Endothelial cell of umbilical vein (primary cell): Measurements from ENCODE around the gene SLFNL1. TPM values are rescaled to one million over a fixed set of nuclear protein-coding genes. Genes with fewer than 3 reads are reported as not detected.

Experiments used
- BruUV-seq: library from RNA; stranded (reverse); fragments of 400-500 nt; replicated peaks from 2 replicates; lab custom pipeline; 2021; lab: Mats Ljungman, UMichigan
- CTCF ChIA-PET: fragments of 300-600, 350-600 bp; sonication (Branson Sonifier 250); formaldehyde crosslinking; loops from one replicate; lab custom pipeline; 2021; ENCODE audit warnings: antibody characterized with exemption, inconsistent platforms; lab: Charles Lee
- POLR2A ChIA-PET: fragments of 300-600, 350-600 bp; sonication (Branson Sonifier 250); formaldehyde crosslinking; loops from one replicate; lab custom pipeline; 2021; ENCODE audit warnings: antibody characterized with exemption, inconsistent platforms; lab: Charles Lee
- DNase-seq: peaks from one replicate; pipeline ENCODE4 v3.0.0-alpha.2; 2011; ENCODE audit warnings: low read depth, low spot score
- FAIRE-seq: peaks from 2 replicates; lab custom pipeline; 2011; peaks lifted over from hg19 to GRCh38; lab: Jason Lieb, UNC
- H2AFZ ChIP-seq: 2 replicates; pipeline ENCODE4 v1.6.0; 2012; ENCODE audit warnings: low read depth, low read length, control low read depth, inconsistent platforms
- H3K27ac ChIP-seq: 2 replicates; pipeline ENCODE4 v1.5.1; 2011; ENCODE audit warnings: low read depth, mild to moderate bottlenecking, control low read depth, low read length, moderate library complexity; ENCODE audit not compliant: insufficient read depth
- H3K27me3 ChIP-seq, 2 experiments: 2 replicates each; pipeline versions ENCODE4 v1.6.0 to v1.6.1; 2011; ENCODE audit warnings: low read length in 2 of 2, mixed read lengths in 1 of 2; ENCODE audit not compliant: control insufficient read depth in 2 of 2, insufficient read depth in 2 of 2
- H3K36me3 ChIP-seq, 2 experiments: 2 replicates in 1 of 2; 3 replicates in 1 of 2; pipeline ENCODE4 v1.5.1; 2011; ENCODE audit warnings: low read length in 2 of 2, mild to moderate bottlenecking in 1 of 2, moderate library complexity in 1 of 2; ENCODE audit not compliant: control insufficient read depth in 2 of 2, insufficient read depth in 2 of 2; ENCODE audit errors: extremely low read depth in 1 of 2
- H3K4me1 ChIP-seq: 3 replicates; pipeline ENCODE4 v1.5.1; 2011; ENCODE audit warnings: mild to moderate bottlenecking, low read length; ENCODE audit not compliant: control insufficient read depth, insufficient read depth; ENCODE audit errors: extremely low read depth
- H3K4me2 ChIP-seq: 2 replicates; pipeline ENCODE4 v1.6.1; 2011; ENCODE audit warnings: low read length, control low read depth, mixed read lengths; ENCODE audit not compliant: insufficient read depth
- H3K4me3 ChIP-seq, 3 experiments: fragments of 200-600 bp in 1 of 3; sonication (generic), shearing (Covaris generic) in 1 of 3; replicated peaks in 1 of 3; 2 replicates each; pipeline ENCODE4 v1.5.1; 2011 to 2016; ENCODE audit warnings: control low read depth in 3 of 3, low read length in 3 of 3, mild to moderate bottlenecking in 2 of 3, inconsistent platforms in 1 of 3, low read depth in 1 of 3, moderate library complexity in 1 of 3; ENCODE audit not compliant: insufficient read depth in 1 of 3
- H3K79me2 ChIP-seq: 2 replicates; pipeline ENCODE4 v1.6.0; 2012; ENCODE audit warnings: low read length, inconsistent platforms; ENCODE audit not compliant: control insufficient read depth, insufficient read depth
- H3K9ac ChIP-seq: replicated peaks from 2 replicates; pipeline ENCODE3; 2011; ENCODE audit warnings: low read length, control low read depth; ENCODE audit not compliant: insufficient read depth; ENCODE audit errors: extremely low read depth
- H3K9me1 ChIP-seq: replicated peaks from 3 replicates; pipeline ENCODE4 v1.6.0; 2011; ENCODE audit warnings: mild to moderate bottlenecking, low read length; ENCODE audit not compliant: control insufficient read depth, insufficient read depth; ENCODE audit errors: extremely low read depth
- H3K9me3 ChIP-seq: replicated peaks from 2 replicates; pipeline ENCODE4 v1.5.1; 2012; ENCODE audit warnings: low read length, inconsistent platforms; ENCODE audit not compliant: control insufficient read depth, insufficient read depth
- H4K20me1 ChIP-seq: replicated peaks from 2 replicates; pipeline ENCODE3; 2011; ENCODE audit warnings: mild to moderate bottlenecking, low read length; ENCODE audit not compliant: control insufficient read depth, insufficient read depth; ENCODE audit errors: extremely low read depth
- FOS ChIP-seq: IDR thresholded peaks from 2 replicates; pipeline ENCODE4 v1.6.1; 2011; ENCODE audit warnings: mild to moderate bottlenecking, low read length, moderate library complexity, borderline replicate concordance; ENCODE audit not compliant: insufficient read depth
- GATA2 ChIP-seq: IDR thresholded peaks from 2 replicates; pipeline ENCODE4 v1.7.0; 2011; ENCODE audit warnings: low read depth, mild to moderate bottlenecking, moderate library complexity, mixed read lengths, low read length; ENCODE audit not compliant: insufficient read length, insufficient read depth
- JUN ChIP-seq: IDR thresholded peaks from 2 replicates; pipeline ENCODE4 v1.6.1; 2011; ENCODE audit warnings: borderline replicate concordance, low read depth; ENCODE audit not compliant: insufficient read length, insufficient read depth
- POLR2AphosphoS5 ChIP-seq: IDR thresholded peaks from 2 replicates; pipeline ENCODE4 v1.6.1; 2012; ENCODE audit warnings: low read depth, mild to moderate bottlenecking, control low read depth, low read length, moderate library complexity; ENCODE audit not compliant: insufficient read depth
- dilution Hi-C: fragments of 300-500 bp; cut with MboI; formaldehyde crosslinking; loops from one replicate; pipeline ENCODE4 v1.15.0; 2019; ENCODE audit warnings: low sequenced_read_pairs; ENCODE audit not compliant: extremely low pct_ligation_motif_present
- intact Hi-C: fragments of 100-400 bp; cut with micrococcal nuclease; formaldehyde crosslinking; loops from one replicate; pipeline ENCODE4 v1.10.0; 2022
- polyA plus RNA-seq, 4 experiments: library from polyadenylated mRNA; depleted of rRNA in 3 of 4; stranded (reverse) in 3 of 4; unstranded in 1 of 4; fragments of >200 nt; gene quantifications; 2 replicates each; pipeline versions ENCODE4 v1.2.1 to v1.2.3, GENCODE V29; 2011 to 2012; ENCODE audit warnings: missing spikeins in 1 of 4
- total RNA-seq: library from RNA; stranded (reverse); gene quantifications from 2 replicates; pipeline ENCODE4 v1.2.3, GENCODE V29; 2021
- TF ChIP-seq, protein P1 (sequence below), 2 donors: IDR thresholded peaks; 1 replicate in 1 of 2; 2 replicates in 1 of 2; pipeline ENCODE4 v1.5.1; 2011; ENCODE audit warnings: low read length in 2 of 2, mild to moderate bottlenecking in 2 of 2, moderate library complexity in 2 of 2, control low read depth in 1 of 2, inconsistent platforms in 1 of 2, low read depth in 1 of 2; ENCODE audit not compliant: insufficient read depth in 1 of 2; ENCODE audit errors: extremely low read depth in 1 of 2
- TF ChIP-seq, protein P2 (sequence below): IDR thresholded peaks from 2 replicates; pipeline ENCODE4 v1.6.1; 2011; ENCODE audit not compliant: insufficient read depth, insufficient read length

Gene SLFNL1
- total and polyA plus RNA-seq, 2 donors (not counting 3 experiments of a cell fraction or from before 2014, with no cell fraction given) = 0.14 to 0.29 TPM

DNA sequence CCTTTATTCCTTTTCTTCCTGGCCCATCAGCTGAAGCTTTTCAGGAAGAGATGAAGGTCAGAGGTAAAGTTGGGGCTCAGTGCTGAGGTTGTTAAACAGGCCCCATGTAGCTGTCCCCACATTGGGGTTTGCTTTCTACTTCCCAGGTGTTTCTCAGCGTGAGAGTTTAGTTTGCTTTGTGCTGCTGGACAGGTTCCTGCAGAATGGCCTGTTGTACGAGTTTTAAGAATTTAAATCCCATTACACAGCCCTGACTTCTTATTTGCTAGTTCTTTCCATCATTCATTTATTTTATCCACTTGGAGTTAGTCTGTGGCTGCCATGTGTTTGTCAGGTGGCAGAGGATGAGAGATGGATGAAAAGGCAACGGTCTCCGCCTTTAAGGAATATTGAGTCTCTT lies 22.9 kb downstream of the SLFNL1 start:
- no peak for TF ChIP-seq GATA2
- TF ChIP-seq, protein P1, sequence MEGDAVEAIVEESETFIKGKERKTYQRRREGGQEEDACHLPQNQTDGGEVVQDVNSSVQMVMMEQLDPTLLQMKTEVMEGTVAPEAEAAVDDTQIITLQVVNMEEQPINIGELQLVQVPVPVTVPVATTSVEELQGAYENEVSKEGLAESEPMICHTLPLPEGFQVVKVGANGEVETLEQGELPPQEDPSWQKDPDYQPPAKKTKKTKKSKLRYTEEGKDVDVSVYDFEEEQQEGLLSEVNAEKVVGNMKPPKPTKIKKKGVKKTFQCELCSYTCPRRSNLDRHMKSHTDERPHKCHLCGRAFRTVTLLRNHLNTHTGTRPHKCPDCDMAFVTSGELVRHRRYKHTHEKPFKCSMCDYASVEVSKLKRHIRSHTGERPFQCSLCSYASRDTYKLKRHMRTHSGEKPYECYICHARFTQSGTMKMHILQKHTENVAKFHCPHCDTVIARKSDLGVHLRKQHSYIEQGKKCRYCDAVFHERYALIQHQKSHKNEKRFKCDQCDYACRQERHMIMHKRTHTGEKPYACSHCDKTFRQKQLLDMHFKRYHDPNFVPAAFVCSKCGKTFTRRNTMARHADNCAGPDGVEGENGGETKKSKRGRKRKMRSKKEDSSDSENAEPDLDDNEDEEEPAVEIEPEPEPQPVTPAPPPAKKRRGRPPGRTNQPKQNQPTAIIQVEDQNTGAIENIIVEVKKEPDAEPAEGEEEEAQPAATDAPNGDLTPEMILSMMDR (IDR thresholded peaks at IDR 0.05; ENCODE audit: extremely low read depth in 1 of 2, insufficient read depth in 1 of 2, low read depth in 1 of 2, low read length in 2 of 2) = no peak
- TF ChIP-seq FOS = no peak
- no peak for TF ChIP-seq JUN
- TF ChIP-seq, protein P2, sequence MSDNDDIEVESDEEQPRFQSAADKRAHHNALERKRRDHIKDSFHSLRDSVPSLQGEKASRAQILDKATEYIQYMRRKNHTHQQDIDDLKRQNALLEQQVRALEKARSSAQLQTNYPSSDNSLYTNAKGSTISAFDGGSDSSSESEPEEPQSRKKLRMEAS = no peak
- no peak for TF ChIP-seq POLR2AphosphoS5
- intact Hi-C loops = no loop called here
- Histone ChIP-seq H4K20me1 (no peaks in the 10 kb centered on the region), H3K79me2 (peaks cover 11% of the 10 kb centered on the region), H3K9me3 (no peaks in the 10 kb centered on the region), H3K4me3 (no peak overlapping the region), H3K9me1 (no peaks in the 10 kb centered on the region), H3K36me3 (peaks cover 32 to 35% of the 10 kb centered on the region in 2 experiments), H3K4me1 (peaks cover 10% of the 10 kb centered on the region), H3K27me3 (no peaks in the 10 kb centered on the region), H3K4me2 (no peak overlapping the region), H3K9ac (no peak overlapping the region), H2AFZ (no peak overlapping the region), H3K27ac (no peak overlapping the region)
- CTCF ChIA-PET = interaction anchor here (0.6 to 0.7 kb wide), 2 partner anchors 115 to 259 kb away, joined by 3 read pairs; no protein-coding TSS in a partner anchor
- FAIRE-seq = no peak
- POLR2A ChIA-PET = no interaction called here
- dilution Hi-C loops = no loop called here
- no peak for DNase-seq
- no TSS peak for BruUV-seq
